ENCODE results near the gene GUCA1C.

GUCA1C gene

GRCh38 chr3:108907194-108907593 lies 46.5 kb downstream of the GUCA1C start:
- no peak for DNase-seq (ENCODE audit: low spot score)

- no peak for DNase-seq (ENCODE audit: low spot score)
These were observed 54.1 kb downstream of the GUCA1C start for GRCh38 chr3:108899530-108899929.

GRCh38 chr3:108897883-108898282 lies 55.8 kb downstream of the GUCA1C start:
- no peak for DNase-seq (ENCODE audit: low spot score)

GRCh38 chr3:108894981-108895380 lies 58.7 kb downstream of the GUCA1C start:
- DNase-seq (ENCODE audit: low spot score) = no peak

- no peak for DNase-seq (ENCODE audit: low spot score)
These were observed 61.8 kb downstream of the GUCA1C start for GRCh38 chr3:108891833-108892232.

- DNase-seq (ENCODE audit: low spot score) = no peak
These were observed 65.9 kb downstream of the GUCA1C start for GRCh38 chr3:108887777-108888176.

GRCh38 chr3:108887121-108887520 lies 66.6 kb downstream of the GUCA1C start:
- no peak for DNase-seq (ENCODE audit: low spot score)

- DNase-seq (ENCODE audit: low spot score) = no peak
These were observed 70.3 kb downstream of the GUCA1C start for GRCh38 chr3:108883373-108883772.

- no peak for DNase-seq (ENCODE audit: low spot score)
These were observed 70.9 kb downstream of the GUCA1C start for GRCh38 chr3:108882762-108883161.

- DNase-seq (ENCODE audit: low spot score) = no peak
These were observed 73.8 kb downstream of the GUCA1C start for GRCh38 chr3:108879915-108880314.

GRCh38 chr3:108877901-108878300 lies 75.8 kb downstream of the GUCA1C start:
- no peak for DNase-seq (ENCODE audit: low spot score)

GRCh38 chr3:108863799-108864135 lies 89.9 kb downstream of the GUCA1C start:
- no peak for DNase-seq (ENCODE audit: low spot score)

GRCh38 chr3:108862865-108863798 lies 90.5 kb downstream of the GUCA1C start:
- DNase-seq (ENCODE audit: low spot score) = no peak

- DNase-seq (ENCODE audit: low spot score) = no peak
These were observed 92.3 kb downstream of the GUCA1C start for GRCh38 chr3:108861401-108861800.

Data from putamen (tissue), 1 donor.